HG03103 (cell line): ENCODE results near the gene CRHR1.

ENCODE experiments used
- ATAC-seq: cut with Tn5 transposase; IDR thresholded peaks from one replicate; pipeline ENCODE4 v1.9.1; 2021; ENCODE audit warnings: low read depth; ENCODE audit not compliant: unreplicated experiment

CRHR1 gene

DNA sequence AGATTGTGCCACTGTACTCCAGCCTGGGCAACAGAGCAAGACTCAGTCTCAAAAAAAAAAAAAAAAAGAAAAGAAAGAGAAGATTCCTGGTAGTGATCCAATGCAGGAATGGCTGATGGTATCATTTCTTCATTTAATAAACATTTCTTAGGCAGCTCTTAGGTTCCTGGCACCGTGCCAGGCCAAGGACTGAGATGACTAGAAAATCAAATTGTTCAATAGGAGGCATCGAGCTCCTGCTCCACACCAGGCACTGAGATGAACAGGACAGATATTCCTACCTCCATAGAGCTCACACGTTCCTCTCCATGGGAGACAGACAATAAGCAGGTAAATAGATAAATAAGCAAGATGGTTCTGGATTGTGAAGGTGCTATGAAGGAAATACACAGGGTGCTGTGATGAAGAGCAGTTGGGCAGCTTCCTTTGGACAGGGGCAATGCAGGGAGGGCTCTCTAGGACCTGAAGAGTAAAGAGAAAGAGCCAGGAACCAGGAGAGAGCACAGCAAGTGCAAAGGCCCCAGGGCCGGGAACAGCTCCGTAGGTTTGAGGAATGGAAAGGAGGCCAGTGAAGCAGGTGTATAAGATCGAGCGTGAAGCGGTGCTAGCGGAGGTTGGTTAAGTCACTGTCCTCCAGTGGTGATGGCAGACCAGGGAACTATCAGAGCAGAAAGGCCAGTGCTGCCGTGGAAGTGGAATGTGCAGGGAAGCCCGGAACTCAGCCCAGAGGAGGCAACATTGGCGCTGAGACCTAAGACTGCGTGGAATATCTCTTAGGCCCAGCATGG, 26.5 kb upstream of the CRHR1 start:
- no peak for ATAC-seq

DNA sequence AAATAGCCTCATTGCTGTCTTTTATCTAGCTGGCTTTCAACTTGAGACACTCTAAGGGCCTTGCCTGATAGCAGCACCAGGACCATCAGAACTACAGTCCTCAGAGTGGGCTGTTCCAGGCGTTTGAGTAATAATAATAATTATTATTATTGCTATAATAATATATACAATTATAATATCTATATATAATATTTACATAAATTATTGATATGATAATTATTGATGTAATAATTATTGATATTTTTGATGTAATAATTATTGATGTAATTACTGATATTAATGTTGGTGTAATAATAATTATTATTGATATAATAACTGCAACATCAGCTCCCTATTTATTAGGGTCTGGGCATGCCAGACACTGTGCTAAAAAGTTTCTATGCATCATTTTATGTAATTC, 25.6 kb upstream of the CRHR1 start:
- no peak for ATAC-seq

DNA sequence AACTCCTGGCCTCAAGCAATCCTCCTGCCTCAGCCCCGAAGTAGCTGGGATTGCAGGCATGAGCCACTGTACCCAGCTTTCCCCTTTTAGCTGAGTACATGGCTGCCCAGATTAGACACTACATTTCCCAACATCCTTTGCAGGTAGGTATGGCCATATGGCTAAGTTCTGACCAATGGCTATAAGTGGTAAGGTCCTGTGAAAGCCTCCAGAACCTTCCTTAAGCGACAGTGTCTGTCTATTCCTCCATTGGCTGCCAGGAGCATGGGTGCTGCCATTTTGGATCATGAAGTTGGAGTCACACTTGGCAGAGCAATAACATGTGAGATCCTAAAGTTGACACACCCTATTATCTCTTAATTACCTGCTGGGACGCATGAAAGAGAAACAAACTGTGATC, 24.4 kb upstream of the CRHR1 start:
- ATAC-seq, result no peak

DNA sequence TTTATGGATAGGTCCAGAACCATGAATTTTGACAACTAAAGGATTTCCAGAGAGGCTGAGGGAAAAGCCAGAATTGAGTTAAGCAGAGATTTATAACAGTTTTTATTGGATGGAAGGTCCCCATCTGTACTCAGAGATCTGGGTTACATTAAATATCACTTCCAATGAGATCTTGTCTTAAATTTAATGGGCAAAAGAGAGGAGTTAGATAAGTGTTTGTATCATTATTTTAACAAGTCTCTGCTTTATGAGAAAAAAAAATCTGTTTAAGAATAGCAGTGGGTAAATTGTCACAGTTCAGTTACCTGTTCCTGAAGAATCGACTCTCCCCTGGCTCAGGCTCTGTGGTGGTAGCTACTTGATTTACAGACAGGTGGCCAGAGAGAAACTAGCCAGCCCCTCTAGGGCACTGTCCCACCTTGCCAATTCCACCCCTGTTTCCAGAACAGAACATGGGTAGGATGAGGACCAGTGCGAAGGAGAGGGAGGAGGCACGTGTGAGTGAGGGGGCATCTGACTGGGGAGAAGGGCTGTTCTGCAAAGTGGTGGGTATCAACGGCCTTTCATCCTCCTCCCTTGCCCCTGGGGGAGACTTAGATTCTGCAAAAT, 22.1 kb upstream of the CRHR1 start:
- no peak for ATAC-seq

DNA sequence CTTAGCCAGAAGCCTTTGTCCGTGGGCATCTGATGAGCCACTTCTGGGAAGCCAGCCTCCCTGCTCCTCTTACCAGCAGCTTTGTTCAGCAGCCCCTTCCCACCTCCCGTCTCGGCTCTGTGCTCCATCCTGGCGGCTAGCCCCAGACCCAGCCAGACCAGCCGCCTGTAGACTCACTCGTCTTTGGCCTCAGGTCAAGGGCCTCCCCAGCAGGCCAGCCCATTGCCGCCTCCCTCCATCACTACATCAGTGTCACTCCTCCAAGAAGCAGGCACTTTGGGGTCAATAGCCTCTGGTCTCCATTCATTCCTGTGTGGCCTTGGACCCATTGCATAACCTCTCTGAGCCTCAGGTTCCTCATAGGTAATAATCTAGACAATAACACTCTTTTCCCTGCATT, 20.9 kb upstream of the CRHR1 start:
- no peak for ATAC-seq

DNA sequence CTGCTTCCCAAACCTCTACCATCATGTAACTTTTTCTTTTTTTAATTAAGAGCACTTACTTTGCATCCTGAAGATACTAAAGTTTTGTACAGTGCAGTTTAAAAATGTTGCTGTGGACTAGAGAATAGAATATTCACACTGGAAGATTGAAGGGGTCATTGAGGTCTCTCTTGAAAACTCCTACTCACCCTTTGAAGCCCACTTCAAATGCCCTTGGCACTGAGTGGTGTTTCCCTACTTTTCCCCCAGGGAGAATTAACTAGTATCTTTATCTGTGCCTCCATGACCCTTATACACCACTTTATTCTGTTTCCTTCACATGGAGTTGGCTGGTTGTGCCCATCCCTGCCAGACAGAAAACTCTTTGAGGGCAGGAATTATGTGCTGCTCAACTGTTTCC, 19.6 kb upstream of the CRHR1 start:
- no peak for ATAC-seq

DNA sequence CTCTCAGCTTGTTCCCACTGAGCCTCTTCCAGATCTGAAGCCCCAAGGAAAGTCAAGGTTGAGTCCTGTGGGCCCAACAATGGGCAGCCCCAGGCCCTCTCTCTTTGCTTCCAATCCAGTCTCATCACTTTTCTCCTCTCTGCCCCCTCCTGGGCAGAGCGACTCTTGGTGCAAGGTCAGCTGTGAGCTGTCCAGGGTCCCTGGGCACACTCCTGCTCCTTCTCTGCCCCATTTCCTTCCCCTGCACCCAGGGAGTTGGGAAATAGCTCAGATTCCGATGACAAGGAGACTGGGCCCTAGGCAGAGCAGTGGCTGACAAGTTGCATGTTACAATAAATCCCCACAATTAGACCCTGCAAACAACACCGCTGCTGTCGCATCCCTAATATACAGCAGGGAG, 16.1 kb upstream of the CRHR1 start:
- ATAC-seq, result no peak

DNA sequence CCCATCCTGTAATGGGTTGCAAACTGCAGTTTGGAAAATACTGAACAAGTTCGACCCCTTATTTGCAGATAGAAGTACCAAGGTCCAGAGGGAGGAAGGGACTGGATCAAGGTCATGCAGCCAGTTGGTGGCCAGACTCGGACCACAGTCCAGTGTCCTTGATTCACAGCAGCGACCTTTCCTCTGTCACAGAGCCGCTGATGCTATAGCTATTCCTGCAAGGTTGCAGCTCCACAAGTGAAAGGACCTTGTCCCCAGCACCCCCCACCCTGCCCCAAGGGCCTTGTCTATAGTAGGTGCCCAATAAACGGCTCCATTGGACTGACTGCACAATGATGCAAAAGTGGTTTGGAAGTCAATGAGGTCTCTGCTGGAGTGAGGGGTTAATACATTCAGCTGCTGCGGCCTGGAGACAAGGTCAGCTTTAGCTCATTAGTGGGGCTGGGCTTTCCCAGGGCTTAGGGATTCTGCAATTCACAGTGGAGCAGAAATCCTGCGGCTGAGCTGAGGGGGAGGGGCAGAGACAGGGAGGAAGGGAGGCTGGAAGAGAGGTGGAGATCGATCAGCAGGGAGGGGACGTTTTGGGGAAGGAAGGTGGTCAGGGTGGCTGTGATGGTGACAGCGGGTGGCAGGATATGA, 13.4 kb upstream of the CRHR1 start:
- no peak for ATAC-seq

DNA sequence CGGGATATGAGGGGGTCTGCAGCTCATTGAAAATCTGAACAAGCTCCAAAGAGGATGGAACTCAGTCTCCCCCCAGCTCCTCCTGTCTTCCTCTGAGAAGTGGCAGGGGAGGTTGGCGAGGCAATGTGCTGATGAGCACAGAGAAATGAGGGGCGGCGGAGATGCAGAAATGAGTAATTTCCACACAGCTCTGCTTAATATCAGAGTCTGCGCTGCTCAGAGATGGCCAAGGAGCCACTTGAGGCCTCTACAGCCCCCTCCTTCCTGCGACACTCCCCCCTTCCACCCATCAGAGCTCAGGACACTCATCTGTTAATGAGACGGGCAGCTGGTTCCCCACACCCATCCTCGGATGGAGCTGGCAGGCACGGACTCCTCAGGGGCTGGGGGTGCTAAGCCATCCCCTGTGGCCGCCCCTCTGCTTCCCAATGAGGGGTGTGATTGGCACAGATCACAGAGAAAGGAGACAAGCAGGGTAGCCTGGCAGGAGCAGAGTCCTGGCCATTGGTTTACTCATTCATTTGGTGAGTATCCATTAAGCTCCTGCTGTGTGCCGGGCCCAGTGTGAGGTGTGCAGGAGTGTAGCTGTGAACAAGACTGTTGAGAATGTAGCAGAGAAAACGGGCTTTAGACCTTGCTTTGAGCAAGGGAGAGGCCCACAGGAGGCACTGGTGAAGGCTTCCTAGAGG, 12.7 kb upstream of the CRHR1 start:
- no peak for ATAC-seq

DNA sequence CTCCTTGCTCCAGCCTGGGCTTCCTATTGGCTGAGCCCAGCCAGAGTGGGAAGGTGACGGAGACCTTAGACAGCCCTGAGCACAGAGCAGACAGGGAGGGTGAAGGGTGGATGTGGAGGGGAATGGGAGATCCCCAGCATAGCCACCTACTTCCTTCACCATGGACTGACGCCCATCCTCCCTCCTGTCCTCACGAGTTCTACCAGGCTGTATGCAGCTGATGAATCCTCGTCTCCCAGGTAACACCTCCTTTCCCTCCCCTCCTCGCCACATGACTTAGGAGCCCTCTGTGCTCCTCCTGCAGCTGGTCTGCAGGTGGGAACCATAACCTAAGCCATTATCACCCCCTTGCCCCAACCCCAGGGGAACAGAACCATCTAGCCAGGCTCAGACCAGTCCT, 9.0 kb upstream of the CRHR1 start:
- ATAC-seq, result no peak

DNA sequence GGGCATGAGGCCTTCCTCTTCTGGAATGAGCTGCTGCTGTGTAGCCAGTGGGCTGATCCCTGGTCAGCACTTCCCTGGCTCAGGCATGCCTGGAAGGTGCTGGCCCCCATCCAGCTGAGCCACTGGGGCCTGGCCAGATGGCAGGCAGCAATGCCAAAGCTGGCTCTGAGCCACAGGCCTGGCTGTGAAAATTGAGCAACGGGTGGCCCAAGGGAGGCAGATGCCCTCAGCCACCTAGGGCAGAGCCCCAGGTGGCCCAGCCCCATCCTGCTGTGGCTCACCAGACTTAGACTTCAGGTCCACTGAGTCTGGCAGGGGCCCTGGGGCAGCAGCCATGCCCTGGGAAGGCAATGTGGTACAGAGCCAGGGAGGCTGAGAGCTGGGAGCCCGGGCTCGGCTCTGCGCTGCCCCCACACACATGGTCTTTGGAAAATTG, 8.5 kb upstream of the CRHR1 start:
- no peak for ATAC-seq

DNA sequence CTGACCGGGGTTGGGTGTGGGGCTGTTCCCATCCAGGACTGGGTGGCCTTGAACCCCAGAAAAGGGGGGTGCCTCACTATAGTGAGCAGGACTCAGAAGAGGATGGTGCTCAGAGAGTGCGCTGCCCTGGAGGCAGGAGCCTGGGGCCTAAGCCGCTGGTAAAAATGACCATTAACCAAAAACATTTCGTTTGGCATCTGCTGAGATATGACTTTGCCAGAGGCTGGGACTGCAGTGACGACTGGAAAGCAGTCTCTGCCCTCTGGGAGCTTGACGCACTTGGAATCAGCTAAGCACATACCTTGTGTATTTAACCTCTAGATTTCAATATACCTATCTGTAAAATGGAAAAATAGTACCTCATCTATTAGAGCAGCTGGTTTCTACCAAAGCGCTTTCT, 7.2 kb upstream of the CRHR1 start:
- no peak for ATAC-seq

DNA sequence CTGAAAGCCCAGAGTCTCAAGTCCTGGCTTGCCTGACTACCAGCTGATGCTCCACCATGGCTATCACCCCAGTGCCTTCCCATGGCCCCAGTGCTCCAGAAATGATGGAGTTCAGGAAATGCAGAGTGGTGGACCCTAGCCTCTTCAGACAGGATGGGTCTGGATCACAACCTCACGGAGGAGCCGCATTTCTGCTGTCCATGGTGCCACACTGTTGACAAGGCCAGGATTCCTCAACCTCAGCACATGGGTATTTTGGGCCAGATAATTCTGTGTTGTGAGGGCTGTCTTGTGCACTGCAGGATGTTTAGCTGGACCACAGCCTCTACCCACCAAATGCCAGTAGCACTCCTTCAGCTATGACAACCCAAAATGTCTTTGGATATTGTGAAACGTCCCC, 6.7 kb upstream of the CRHR1 start:
- ATAC-seq, result no peak

DNA sequence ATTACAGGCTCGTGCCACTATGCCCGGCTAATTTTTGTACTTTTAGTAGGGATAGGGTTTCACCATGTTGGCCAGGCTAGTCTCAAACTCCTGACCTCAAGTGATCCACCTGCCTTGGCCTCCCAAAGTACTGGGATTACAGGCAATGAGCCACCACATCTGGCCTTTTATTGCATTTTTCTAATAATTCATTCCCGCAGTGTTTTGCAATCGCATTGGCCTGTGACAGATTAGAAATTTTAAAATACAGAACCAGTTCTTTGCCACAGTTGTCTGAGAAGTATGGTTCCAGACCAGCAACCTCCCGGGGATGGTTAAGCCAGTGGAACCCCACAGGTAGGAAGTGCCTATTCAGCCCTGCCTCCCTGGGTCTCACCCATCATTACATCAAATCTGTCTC, 3.2 kb upstream of the CRHR1 start:
- ATAC-seq, result no peak

DNA sequence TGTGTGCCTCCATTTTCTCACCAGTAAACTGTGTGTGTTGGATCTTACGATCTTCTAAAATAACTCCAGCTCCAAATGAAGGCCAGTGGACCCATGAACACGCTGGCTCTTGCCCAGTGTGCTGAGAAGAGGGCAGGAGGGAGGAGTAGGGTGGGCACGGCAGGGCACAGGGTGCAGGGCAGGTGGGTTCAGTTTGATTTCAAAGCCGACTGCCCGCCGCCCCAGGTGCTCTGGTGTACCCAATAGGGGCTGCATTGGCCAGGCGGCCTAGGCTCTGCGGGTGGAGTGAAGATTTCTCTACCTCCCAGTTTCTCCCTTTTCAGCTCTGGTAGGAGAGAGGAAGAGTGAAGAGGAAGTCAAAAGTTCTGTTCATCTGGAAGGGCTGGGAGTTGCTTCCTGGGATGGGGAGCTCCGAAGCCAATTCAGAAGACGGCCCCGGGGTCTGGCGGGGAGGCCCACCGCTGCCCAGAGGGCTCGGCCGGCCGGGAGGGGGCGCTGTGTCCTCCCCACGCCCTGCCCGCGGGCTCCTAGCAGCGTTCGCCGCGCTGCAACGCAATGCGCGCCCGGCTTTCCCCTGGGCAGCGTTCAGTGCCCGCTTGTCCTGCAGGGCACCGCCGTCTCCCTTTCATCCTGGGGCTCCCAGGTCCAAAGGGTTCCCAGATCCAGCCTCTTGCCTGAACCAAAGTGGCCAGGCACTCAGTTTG, 1.1 kb upstream of the CRHR1 start:
- ATAC-seq, result no peak

DNA sequence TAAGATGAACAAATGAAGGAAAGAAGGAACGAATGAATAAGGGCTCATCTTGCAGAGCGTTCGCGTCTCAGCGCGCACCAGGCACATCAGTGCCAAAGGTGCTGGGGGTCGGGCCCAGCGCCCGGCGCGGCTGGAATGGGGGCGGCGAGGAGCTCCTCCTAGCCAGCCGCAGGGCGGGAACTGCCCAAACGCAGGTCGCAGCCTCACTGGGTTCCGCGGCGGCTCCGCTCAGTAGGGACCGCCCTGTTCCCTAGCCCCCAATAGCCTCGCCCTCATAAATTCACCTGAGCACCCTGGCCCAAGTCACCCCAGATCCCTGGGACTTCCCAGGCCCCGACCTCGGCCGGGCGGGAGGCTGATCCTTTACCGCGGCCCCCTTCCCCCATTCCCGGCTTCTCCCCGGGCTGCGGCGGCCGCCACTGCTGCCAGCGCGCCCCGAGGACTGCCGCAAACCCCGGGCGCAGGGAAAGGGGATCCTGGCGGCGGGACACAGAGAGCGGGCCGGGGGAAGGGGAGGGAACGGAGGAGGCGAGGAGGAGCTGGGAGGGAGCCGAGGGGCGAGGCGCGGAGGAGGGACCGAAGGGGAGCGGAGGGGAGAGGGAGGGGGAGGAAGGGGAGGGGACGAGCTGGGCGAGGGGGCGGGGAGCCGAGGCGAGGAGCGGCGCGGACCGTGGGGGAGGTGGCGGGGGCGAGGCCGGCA, 377 bp upstream of the CRHR1 start:
- ATAC-seq, result no peak

DNA sequence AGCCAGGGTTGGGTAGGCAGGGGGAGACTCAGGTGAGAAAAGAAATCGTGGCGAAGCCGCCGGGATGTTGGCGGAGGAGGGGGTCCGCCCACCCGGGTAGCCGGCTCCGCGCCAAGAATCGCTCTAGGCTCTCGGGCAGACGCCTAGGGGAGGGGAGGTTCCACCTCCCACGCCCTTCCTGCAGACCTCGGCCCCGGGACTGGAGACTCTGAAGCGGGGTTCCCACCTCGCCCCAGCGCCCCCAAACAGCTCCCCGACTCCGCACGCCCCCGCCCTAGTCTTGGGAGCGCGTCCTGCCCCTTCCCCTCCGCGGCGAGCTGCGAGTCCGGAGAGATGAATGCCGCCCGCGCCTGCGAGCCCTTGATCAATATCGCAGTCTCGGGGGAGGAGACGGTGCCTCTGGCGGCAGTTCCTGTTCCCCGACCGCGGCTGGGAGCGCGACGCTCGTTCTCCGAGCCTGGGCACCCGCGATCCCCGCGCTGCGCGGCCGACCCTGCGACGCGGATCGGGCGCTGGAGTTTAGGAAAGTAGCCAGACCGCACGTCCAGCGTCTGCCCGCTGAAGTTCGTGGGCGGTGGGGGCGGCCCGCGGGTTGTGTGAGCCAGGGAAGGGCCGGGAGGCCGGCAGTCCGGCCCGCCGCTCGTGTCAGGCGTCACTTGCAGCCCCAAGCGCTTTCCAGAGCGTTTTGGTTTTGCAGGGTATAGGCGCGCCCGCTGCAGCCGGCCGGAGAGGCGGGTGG, 790 bp downstream of the CRHR1 start:
- ATAC-seq, result no peak

DNA sequence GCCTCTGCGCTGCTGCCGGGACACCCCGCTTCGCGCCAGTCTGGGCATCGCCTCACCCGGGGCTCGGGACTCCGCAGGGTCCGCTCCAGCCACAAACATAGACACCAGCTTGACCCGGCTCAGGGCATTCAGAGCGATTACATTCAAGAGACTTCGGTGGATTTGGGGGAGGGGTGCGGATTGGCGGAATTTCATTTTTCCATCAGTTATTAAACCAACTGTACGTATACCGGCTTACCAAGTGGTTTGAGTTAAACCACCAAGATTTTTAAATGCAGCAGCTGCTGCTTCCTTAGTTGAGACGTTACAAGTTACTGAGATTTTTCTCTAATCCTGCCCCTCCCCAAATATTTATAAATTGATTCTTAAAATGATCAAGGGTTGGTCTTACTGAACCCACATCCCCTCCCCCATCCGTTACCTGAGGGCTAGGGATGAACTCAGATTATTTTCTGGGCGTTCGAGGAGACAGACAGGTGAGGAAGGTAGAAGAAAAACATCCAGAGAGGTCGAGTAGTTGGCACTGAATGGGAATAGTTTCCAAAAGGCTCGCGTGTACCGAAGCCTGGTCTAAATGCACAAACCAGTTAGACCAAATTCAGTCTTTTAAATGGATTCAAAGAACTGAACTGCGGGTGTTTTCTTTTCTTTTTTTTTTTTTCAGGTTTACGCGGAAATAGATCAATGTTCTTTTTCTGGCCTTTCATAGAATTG, 1.5 kb downstream of the CRHR1 start:
- ATAC-seq, result no peak

DNA sequence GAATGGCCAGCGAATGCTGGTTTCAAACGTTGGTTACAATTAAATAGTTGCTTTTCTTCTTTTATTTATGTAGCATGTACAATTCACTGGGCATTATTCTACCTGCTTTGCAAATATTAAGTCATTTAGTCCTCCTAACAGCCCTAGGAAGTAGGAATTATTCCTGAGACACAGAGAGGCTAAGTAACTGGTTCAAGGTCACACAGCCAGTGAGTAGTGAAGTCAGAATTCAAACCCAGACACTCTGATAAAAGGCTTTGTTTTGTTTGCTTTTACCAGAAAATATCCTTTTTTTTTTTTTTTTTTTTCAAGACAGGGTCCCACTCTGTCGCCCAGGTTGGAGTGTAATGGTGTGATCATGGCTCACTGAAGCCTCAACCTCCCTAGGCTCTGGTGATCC, 2.2 kb downstream of the CRHR1 start:
- ATAC-seq, result no peak
